Mucosa of gallbladder (tissue), 1 donor: Measurements from ENCODE around the gene ODF2L. TPM values are rescaled to one million over a fixed set of nuclear protein-coding genes. Genes with fewer than 3 reads are reported as not detected.

Experiments
- DNase-seq: peaks from one replicate; pipeline ENCODE4 v3.0.0-alpha.2; 2020; ENCODE audit warnings: low spot score
- total RNA-seq: library from RNA; stranded (reverse); gene quantifications from one replicate; pipeline ENCODE4 v1.2.1, GENCODE V29; 2021
- donor health status: DM: no; HTN: no; CAD: no.

ODF2L gene
- total RNA-seq = 28.3 TPM

DNA sequence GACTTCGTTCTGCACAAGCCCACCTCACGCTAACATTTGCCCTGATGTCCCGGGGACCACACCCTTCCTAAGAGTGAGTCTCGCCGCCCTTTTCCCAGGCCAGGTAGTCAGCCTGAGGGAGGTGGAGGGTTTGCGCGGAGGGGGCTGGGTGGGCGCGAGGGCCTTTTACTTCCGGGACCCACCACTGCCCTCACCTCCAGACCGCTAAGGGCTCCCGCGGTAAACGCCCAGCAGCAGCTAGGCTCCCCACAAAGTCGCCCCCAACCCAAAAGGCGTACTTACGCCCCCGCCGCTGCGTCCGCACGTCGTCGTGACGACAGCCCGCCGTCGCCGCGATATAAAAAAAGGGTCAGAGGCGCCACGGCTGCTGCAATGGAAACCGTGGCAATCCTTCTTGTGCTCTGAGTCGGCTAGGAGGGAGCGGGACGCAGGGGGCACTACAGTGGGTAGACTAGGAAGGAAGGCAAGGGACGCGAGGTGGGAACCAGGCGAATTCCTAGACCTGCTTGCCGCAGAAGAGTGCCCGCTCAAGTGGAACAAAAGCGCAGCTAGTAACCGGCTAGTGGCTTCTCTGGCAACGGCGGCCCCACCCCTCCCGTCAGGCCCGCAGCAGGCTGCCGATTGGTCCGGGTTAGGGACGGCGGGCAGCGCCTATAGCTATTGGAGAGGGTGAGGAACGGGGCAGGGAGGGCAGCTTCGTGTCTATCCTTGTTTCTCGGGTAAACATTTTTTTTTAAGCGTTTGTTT is at the start of gene ODF2L:
Gene ODF2L (minus strand): TSS at position 573 of the 747 bp plus-strand sequence. CDS start 9,296 bp downstream, outside the sequence.
- peak; percentile 91 for DNase-seq

DNA sequence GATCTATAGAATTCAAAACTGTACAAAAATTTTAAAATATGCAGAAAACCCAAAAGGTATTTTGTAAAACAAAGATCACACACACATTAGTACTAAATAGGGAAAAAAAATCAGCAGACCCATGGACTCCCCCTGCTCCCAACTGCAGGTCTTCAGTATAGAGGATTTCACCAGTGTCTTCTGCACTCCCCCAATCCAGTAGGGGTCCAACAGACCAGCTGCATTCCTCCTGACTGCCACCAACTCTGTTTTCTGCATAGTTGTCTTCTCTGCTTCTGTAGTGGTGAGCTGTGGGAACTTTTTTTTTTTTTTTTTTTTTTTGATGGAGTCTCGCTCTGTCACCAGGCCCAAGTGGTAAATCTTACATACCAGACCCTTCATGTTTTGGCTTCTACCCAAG is 49.8 kb upstream of the ODF2L start:
- DNase-seq = no peak

DNA sequence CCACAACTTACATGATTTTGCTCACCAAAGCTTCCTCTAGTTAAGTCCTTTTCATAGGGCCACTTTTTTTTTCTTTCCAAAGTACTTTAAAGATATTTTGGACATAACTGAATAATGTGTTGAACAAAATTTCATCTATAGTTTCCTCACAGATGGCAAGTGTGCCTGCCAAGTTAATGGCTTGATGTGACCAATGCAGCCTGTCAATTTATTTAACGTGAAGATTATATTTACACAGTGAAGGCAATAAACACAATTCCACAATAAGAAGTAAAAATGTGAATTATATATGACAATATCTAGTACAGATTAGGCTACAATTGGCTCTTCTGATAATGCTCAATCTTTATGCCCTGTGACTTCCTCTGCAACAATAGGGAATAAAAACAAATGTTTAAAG is 45.9 kb upstream of the ODF2L start:
- DNase-seq = no peak

GRCh38 chr1:86441581-86441980 is 45.5 kb upstream of the ODF2L start:
- DNase-seq = no peak

- DNase-seq = no peak
These were observed 39.9 kb upstream of the ODF2L start for GRCh38 chr1:86436041-86436440.

DNA sequence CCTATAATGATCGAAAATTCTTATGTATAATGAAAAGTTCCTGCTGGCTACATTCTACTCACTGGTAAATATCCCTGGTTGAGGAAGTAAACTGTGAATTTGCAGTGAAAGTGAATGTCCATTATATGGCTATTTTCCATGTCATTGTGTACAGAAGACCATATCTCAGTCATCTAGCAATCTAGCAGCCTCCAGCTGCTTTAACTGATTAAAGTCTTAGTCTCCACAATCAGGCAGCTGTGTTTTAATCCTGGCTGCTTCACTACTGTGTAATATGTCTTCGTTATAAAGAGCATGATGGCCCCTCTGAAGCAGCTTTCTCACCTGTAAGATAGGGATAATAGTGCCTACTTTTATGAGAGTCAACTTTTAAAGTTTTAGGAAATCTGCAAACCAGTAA is 39.2 kb upstream of the ODF2L start:
- DNase-seq = no peak

DNA sequence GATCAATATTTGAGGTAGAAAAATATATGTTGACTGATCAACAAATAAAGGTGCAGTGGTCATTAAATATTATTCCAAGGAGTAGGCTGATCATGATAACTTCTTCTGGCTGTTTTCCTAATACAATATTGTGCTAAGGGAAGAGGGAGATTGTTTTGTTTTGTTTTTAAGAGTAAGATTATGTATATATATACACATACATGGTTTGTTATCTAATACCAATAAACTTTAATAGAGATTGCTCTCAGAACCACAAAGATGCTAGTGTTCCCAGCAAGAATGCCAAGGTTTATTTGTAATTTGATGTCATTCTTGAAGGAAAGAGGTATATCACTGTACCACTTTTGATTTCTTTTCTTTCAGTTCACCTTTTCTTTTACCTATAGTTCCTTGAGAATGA is 37.9 kb upstream of the ODF2L start:
- DNase-seq = no peak

- DNase-seq = no peak
These were observed 34.3 kb upstream of the ODF2L start for GRCh38 chr1:86430376-86430775.

- DNase-seq = peak; percentile 54
These were observed 33.7 kb upstream of the ODF2L start for GRCh38 chr1:86429835-86430234.

DNA sequence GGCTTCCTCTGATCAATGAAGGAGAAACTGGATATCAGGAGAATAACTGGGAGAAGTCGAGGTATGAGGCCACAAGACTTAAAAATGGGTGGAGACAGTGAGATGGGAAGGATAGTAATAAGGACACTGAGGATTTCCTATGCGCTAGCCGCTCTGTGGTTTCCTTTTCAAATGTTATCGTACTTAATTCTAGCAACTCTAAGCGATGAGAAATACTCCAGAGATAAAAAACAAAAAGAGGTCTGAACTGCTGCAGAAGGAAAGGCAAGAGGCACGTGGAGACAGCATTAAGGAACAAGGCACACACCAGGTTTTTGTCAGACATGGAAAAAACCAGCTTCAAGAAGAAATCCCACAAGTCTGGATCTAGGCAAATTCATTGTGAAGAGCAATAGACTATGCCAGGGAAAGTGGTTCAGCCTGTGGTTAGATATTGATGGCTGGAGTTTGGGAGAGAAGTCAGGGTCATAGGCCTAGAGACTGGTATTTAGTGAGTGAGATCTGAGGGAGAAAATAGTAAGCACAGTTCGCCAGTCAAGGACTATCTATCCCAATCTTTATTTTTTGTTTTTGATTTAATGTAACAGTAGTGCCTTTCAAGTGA is 33.1 kb upstream of the ODF2L start:
- DNase-seq = no peak

GRCh38 chr1:86423873-86424272 is 27.8 kb upstream of the ODF2L start, which contains the start of gene CLCA2:
TSS of gene CLCA2 (plus strand) at chr1:86424171. CDS start at chr1:86424248, 77 bp downstream.
- no peak for DNase-seq

DNA sequence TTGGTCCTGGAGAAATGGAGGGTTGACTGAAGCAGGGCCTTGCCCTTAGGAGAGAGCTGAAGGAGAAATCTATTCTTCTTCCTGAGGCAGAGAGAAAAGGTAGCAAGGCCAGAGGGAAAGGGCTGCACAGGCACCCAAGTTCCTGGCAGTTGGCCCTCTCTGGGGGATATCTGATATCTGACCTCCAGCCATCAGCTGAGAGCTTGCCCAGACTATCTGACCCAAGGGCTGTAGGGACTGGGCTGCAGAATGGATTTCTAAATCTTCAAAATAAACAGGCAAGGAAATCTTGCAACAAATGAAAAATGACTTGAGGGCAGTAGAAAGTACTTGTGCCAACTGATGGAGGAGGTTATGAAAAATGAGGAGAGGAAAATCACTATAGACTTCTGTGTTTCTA is 27.4 kb upstream of the ODF2L start:
- DNase-seq = no peak

- DNase-seq = no peak
These were observed 25.6 kb upstream of the ODF2L start for GRCh38 chr1:86421601-86422280.

GRCh38 chr1:86419277-86419903 is 23.3 kb upstream of the ODF2L start:
- DNase-seq = no peak

- peak; percentile 63 for DNase-seq
These were observed 20.2 kb upstream of the ODF2L start for GRCh38 chr1:86416343-86416742.

DNA sequence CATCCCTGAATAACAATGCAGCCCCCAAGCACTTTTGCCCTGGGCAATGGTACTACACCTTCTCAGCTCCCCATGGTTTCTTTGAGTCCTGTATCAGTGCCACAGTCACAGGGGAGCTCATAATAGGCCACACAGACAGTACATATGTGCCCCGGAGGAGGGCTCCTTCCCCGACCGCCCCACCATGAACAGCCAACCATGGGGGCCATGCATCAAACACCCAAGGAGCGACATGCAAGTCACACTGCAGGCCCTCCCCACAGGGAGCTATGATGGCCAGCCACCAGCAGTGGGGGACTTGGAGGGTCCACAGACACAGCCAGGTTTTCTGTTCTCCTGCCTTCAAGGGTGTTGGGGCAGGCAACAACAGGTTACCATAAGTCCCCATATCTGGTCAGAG is 14.8 kb upstream of the ODF2L start:
- DNase-seq = no peak

DNA sequence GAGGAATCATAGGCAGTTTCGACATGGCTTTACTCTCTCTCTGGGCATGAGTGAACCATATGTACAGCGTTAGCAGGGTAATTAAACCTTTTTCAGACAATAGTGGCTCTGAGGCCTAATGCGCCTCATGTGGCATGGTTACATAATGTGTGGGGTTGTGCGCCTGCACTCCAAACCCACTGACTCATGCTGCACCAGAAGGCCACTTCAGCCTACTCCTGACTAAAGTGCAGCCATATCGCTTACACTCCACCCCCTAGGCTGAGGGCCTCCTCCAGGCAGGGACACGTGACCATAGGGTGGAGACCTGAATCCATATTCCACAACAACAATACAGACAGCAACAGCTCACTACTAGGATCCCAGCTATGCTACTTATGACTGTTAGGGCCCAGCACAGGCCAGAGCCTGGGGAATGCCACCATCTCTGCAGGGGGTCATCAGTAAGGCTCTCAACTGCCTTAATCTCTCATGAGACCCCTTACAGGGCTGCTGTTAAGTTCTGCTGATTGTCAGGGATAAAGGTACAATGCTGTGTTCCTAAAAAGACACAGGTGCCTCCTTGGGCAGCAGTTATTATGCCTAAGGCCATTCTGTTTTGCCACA is 13.4 kb upstream of the ODF2L start:
- DNase-seq = no peak

GRCh38 chr1:86396498-86396890 is 371 bp upstream of the ODF2L start:
- DNase-seq = no peak

DNA sequence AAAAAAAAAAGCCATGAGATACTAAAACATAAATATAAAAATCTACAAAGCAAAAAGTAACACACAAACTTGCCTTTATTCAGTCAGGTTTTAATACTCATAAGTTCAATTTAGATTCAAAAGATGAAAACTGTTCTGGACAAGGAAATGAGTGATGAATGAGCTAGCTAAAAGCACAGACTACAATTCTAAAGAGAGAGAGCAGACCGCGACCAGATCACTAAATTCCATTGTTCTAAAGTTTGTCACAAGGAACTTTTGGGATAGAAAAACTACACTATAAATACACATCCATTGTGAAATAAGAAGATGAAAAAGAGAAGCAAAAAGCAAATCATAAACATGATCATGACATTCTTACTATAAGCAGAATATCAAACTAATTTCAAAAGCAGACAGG is 1.7 kb downstream of the ODF2L start:
- DNase-seq = no peak

- no peak for DNase-seq
These were observed 6.8 kb downstream of the ODF2L start for GRCh38 chr1:86389307-86389706.

DNA sequence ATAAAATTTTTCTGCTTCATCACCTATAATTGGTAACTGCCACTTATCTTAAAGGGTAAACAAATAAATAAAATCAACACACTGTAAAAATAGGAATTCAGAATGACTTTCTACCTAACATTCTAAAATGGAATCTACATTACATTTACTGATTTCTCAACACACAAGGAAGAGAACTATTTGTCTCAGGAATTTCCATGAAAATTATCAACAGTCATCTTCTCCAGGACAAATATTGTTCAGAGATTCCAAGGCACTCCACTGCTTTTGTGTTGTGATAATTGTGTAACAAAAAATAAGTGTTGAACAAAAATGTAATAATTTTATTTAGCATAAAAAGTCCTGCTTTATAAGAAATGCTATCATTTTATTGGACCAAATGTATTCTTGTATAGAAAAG is 7.3 kb downstream of the ODF2L start:
- DNase-seq = no peak
